ENCODE measurements around the gene SH3D19.

SH3D19 gene

GRCh38 chr4:151250706-151251105 is 74.7 kb downstream of the SH3D19 start:
- DNase-seq (ENCODE audit: low read depth): no peak
- no peak for TF ChIP-seq CTCF (IDR thresholded peaks at IDR 0.05; ENCODE audit: insufficient read depth, low read depth, low read length, missing control alignments)
- H3K4me3 ChIP-seq (ENCODE audit: low read depth, low read length): no peak overlapping the region

GRCh38 chr4:151248519-151248918 is 76.9 kb downstream of the SH3D19 start:
- no peak for TF ChIP-seq CTCF (IDR thresholded peaks at IDR 0.05; ENCODE audit: insufficient read depth, low read depth, low read length, missing control alignments)
- no peak overlapping the region for H3K4me3 ChIP-seq (ENCODE audit: low read depth, low read length)
- DNase-seq (ENCODE audit: low read depth): no peak

GRCh38 chr4:151247395-151247794 is 78.0 kb downstream of the SH3D19 start:
- DNase-seq (ENCODE audit: low read depth): no peak
- no peak for TF ChIP-seq CTCF (IDR thresholded peaks at IDR 0.05; ENCODE audit: insufficient read depth, low read depth, low read length, missing control alignments)
- H3K4me3 ChIP-seq (ENCODE audit: low read depth, low read length): no peak overlapping the region

- no peak for DNase-seq (ENCODE audit: low read depth)
- no peak overlapping the region for H3K4me3 ChIP-seq (ENCODE audit: low read depth, low read length)
- no peak for TF ChIP-seq CTCF (IDR thresholded peaks at IDR 0.05; ENCODE audit: insufficient read depth, low read depth, low read length, missing control alignments)
Measured at GRCh38 chr4:151246742-151247141, 78.7 kb downstream of the SH3D19 start.

- no peak for TF ChIP-seq CTCF (IDR thresholded peaks at IDR 0.05; ENCODE audit: insufficient read depth, low read depth, low read length, missing control alignments)
- no peak overlapping the region for H3K4me3 ChIP-seq (ENCODE audit: low read depth, low read length)
Measured at GRCh38 chr4:151242305-151242704, 83.1 kb downstream of the SH3D19 start.

GRCh38 chr4:151239608-151240007 is 85.8 kb downstream of the SH3D19 start:
- no peak for DNase-seq (ENCODE audit: low read depth)
- H3K4me3 ChIP-seq (ENCODE audit: low read depth, low read length): no peak overlapping the region
- no peak for TF ChIP-seq CTCF (IDR thresholded peaks at IDR 0.05; ENCODE audit: insufficient read depth, low read depth, low read length, missing control alignments)

More at GRCh38 chr4:151242305-151242704, 83.1 kb downstream of the SH3D19 start:
- DNase-seq (ENCODE audit: low read depth): no peak

- no peak overlapping the region for H3K4me3 ChIP-seq (ENCODE audit: low read depth, low read length)
- DNase-seq (ENCODE audit: low read depth): no peak
- TF ChIP-seq CTCF (IDR thresholded peaks at IDR 0.05; ENCODE audit: insufficient read depth, low read depth, low read length, missing control alignments): no peak
Measured at GRCh38 chr4:151238477-151238876, 86.9 kb downstream of the SH3D19 start.
